Suprapubic skin (tissue), 4 donors: ENCODE data around the gene DNAL1. TPM values are rescaled to one million over a fixed set of nuclear protein-coding genes. Genes with fewer than 3 reads are reported as not detected.
A peak's percentile ranks its signal among the peaks of the same experiment; 100 is the strongest.
"Not testable (repeated sequence)": the region's sequence is repeated elsewhere in the genome, so short reads cannot be mapped to it uniquely, and the experiment has no call there.

Source experiments
- DNase-seq, 2 donors: peaks; one replicate each; pipeline ENCODE4 v3.0.0-alpha.2; 2019; ENCODE audit warnings: low spot score in 2 of 2
- H3K27ac ChIP-seq: fragments of 200-600 bp; sonication (generic); one replicate; pipeline ENCODE4 v1.5.1; 2019
- H3K27me3 ChIP-seq: fragments of 200-600 bp; sonication (generic); one replicate; pipeline ENCODE4 v1.5.1; 2019
- H3K36me3 ChIP-seq: fragments of 200-600 bp; sonication (generic); one replicate; pipeline ENCODE4 v1.5.1; 2019
- H3K4me1 ChIP-seq: fragments of 200-600 bp; sonication (generic); one replicate; pipeline ENCODE4 v1.5.1; 2019
- H3K4me3 ChIP-seq: fragments of 200-600 bp; sonication (generic); one replicate; pipeline ENCODE4 v1.5.1; 2019; ENCODE audit warnings: mild to moderate bottlenecking
- H3K9me3 ChIP-seq: fragments of 200-600 bp; sonication (generic); one replicate; pipeline ENCODE4 v1.5.1; 2019
- CTCF ChIP-seq, 2 donors: fragments of 200-600 bp in 1 of 2; fragments of 450-650 bp in 1 of 2; sonication (generic) in 1 of 2; IDR thresholded peaks; one replicate each; pipeline ENCODE4 v1.5.1; 2016 to 2019; ENCODE audit warnings: antibody characterized with exemption in 2 of 2, mild to moderate bottlenecking in 1 of 2, moderate library complexity in 1 of 2
- EP300 ChIP-seq: sonication (generic); formaldehyde crosslinking; IDR thresholded peaks from one replicate; pipeline ENCODE4 v1.6.1; 2017; ENCODE audit warnings: antibody characterized with exemption
- POLR2A ChIP-seq, 2 donors: fragments of 450-650 bp; IDR thresholded peaks; one replicate each; pipeline ENCODE4 v1.6.1; 2017; ENCODE audit warnings: antibody characterized with exemption in 2 of 2, mild to moderate bottlenecking in 2 of 2, moderate library complexity in 2 of 2
- POLR2AphosphoS5 ChIP-seq, 3 donors: sonication (generic); formaldehyde crosslinking; IDR thresholded peaks; one replicate each; pipeline ENCODE4 v1.6.1; 2017; ENCODE audit warnings: antibody characterized with exemption in 3 of 3
- whole genome bisulfite sequencing: methylation state at CpG from one replicate; pipeline ENCODE4 v1.1.5; 2018; 5-methylcytosine and 5-hydroxymethylcytosine counted together
- total RNA-seq, 4 donors: library from RNA; depleted of rRNA; stranded (reverse); fragments of >200 nt; gene quantifications; one replicate each; pipeline ENCODE4 v1.1.0, GENCODE V29; 2016

DNAL1 gene
- total RNA-seq, 4 donors from 2014 or later = 1.8 to 3.6 (median 2.6) TPM

- WGBS = 77% methylated on average over 10 of the region's 10 CpGs
- no peaks in the 10 kb centered on the region for H3K36me3 ChIP-seq
- DNase-seq = peak in 1 of 2 donors; percentile 26
- H3K27me3 ChIP-seq = no peaks in the 10 kb centered on the region
- no peaks in the 10 kb centered on the region for H3K9me3 ChIP-seq
- no peak overlapping the region for H3K27ac ChIP-seq
- H3K4me1 ChIP-seq = peaks cover 16% of the 10 kb centered on the region
- H3K4me3 ChIP-seq = no peak overlapping the region
- no peak for TF ChIP-seq CTCF (IDR thresholded peaks at IDR 0.05)
- no peak for TF ChIP-seq POLR2A (IDR thresholded peaks at IDR 0.05)
- no peak for TF ChIP-seq EP300
- TF ChIP-seq POLR2AphosphoS5 (IDR thresholded peaks at IDR 0.05) = no peak
Observed at GRCh38 chr14:73630009-73630780, 14.6 kb upstream of the DNAL1 start.

- 19% methylated on average over 37 of the region's 44 CpGs for WGBS
- Histone ChIP-seq H3K9me3 (no peaks in the 10 kb centered on the region), H3K36me3 (no peaks in the 10 kb centered on the region), H3K4me3 (peak overlapping the region; percentile 62), H3K27me3 (no peaks in the 10 kb centered on the region), H3K27ac (no peak overlapping the region), H3K4me1 (peaks cover 16% of the 10 kb centered on the region)
- peak; percentile 68 to 76 for TF ChIP-seq CTCF (IDR thresholded peaks at IDR 0.05)
- no peak for TF ChIP-seq EP300
- TF ChIP-seq POLR2AphosphoS5 (IDR thresholded peaks at IDR 0.05) = no peak
- TF ChIP-seq POLR2A (IDR thresholded peaks at IDR 0.05) = no peak
- DNase-seq = peak; percentile 74 to 78
Observed at GRCh38 chr14:73633116-73634010, 11.4 kb upstream of the DNAL1 start.

- H3K27ac ChIP-seq = no peak overlapping the region
- no peaks in the 10 kb centered on the region for H3K36me3 ChIP-seq
- peak in 1 of 2 donors; percentile 65 for DNase-seq
- H3K9me3 ChIP-seq = no peaks in the 10 kb centered on the region
- WGBS = 12% methylated on average over 28 of the region's 53 CpGs
- peaks cover 16% of the 10 kb centered on the region for H3K4me1 ChIP-seq
- peak overlapping the region; percentile 62 for H3K4me3 ChIP-seq
- TF ChIP-seq CTCF (IDR thresholded peaks at IDR 0.05) = no peak
- TF ChIP-seq POLR2A (IDR thresholded peaks at IDR 0.05) = no peak
- no peak for TF ChIP-seq POLR2AphosphoS5 (IDR thresholded peaks at IDR 0.05)
- no peaks in the 10 kb centered on the region for H3K27me3 ChIP-seq
Observed at GRCh38 chr14:73634011-73634833, 10.6 kb upstream of the DNAL1 start.

- H3K27me3 ChIP-seq, DNase-seq, H3K9me3 ChIP-seq, H3K4me3 ChIP-seq, H3K27ac ChIP-seq, H3K36me3 ChIP-seq: not testable (repeated sequence)
- peaks cover 16% of the 10 kb centered on the region for H3K4me1 ChIP-seq
- WGBS = 77% methylated on average over 10 of the region's 10 CpGs
Observed at GRCh38 chr14:73636355-73636754, 8.4 kb upstream of the DNAL1 start.

- H3K4me3 ChIP-seq = no peak overlapping the region
- WGBS = 85% methylated on average over 5 of the region's 5 CpGs
- H3K4me1 ChIP-seq = peaks cover 16% of the 10 kb centered on the region
- no peaks in the 10 kb centered on the region for H3K27me3 ChIP-seq
- no peak for DNase-seq
- no peak overlapping the region for H3K27ac ChIP-seq
- H3K9me3 ChIP-seq = no peaks in the 10 kb centered on the region
- TF ChIP-seq POLR2AphosphoS5 (IDR thresholded peaks at IDR 0.05) = no peak
- no peak for TF ChIP-seq CTCF (IDR thresholded peaks at IDR 0.05)
- no peak for TF ChIP-seq EP300
- no peak for TF ChIP-seq POLR2A (IDR thresholded peaks at IDR 0.05)
- no peaks in the 10 kb centered on the region for H3K36me3 ChIP-seq
Observed at GRCh38 chr14:73637830-73638229, 7.0 kb upstream of the DNAL1 start.
